HG02759 (cell line): Measurements from ENCODE around the gene TCEAL9.
"Not testable (repeated sequence)": the region's sequence is repeated elsewhere in the genome, so short reads cannot be mapped to it uniquely, and the experiment has no call there.

Experiments
- ATAC-seq: cut with Tn5 transposase; IDR thresholded peaks from one replicate; pipeline ENCODE4 v1.9.1; 2021; ENCODE audit warnings: mild to moderate bottlenecking, moderate library complexity; ENCODE audit not compliant: unreplicated experiment

The TCEAL9 gene

GRCh38 chrX:103372886-103373285 lies 16.6 kb downstream of the TCEAL9 start:
- ATAC-seq = no peak

GRCh38 chrX:103373581-103373980 lies 17.3 kb downstream of the TCEAL9 start:
- ATAC-seq = no peak

DNA sequence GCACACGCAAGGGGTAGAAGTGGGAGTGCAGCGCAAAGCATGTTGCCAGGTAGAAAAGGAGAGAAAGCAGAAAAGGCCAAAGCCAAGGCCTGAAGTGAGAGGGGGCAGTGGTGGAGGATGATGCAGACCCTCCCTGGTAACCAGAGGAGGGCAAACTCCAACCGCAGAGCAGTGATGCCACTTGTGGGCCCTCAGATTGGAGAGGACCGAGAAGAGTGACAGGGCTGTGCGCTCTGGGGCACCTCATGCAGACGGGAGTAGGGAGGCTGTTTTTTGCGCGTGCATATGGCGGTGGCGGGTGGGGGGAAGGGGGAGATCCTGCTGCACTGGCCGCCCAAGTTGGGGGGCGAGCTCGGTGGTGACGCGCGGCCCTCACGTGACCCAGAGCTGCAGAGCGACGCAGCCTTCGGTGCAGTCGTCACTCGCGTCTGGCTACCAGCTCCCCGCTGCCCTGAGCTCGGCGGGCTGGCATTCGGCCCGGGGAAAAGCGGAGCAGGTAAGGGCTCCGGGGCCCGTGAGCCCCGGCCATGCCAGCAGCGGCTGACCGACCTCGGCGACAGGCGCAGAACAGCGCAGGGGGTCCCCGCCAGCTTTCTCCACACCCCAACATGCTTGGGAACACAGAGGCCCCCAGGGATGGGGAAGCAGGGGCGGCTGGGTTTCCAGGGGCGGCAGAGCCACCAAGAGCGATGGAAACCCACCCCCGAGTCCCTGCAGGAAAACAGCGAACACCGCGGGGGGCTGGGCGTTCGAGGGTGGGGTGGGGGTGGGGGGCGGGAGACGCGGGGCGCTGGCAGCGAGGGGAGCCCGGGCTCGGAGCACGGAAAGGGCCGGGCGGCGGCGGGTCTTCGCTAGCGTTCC lies 20.0 kb downstream of the TCEAL9 start, which contains the start of gene BEX3:
Gene BEX3 (plus strand): TSS at position 421 of the 861 bp plus-strand sequence. CDS start 984 bp downstream, outside the sequence.
- peak; percentile 58 for ATAC-seq

- no peak for ATAC-seq
These were observed 20.6 kb downstream of the TCEAL9 start for GRCh38 chrX:103376979-103377324.

- no peak for ATAC-seq
These were observed 22.7 kb downstream of the TCEAL9 start for GRCh38 chrX:103378990-103379389.

DNA sequence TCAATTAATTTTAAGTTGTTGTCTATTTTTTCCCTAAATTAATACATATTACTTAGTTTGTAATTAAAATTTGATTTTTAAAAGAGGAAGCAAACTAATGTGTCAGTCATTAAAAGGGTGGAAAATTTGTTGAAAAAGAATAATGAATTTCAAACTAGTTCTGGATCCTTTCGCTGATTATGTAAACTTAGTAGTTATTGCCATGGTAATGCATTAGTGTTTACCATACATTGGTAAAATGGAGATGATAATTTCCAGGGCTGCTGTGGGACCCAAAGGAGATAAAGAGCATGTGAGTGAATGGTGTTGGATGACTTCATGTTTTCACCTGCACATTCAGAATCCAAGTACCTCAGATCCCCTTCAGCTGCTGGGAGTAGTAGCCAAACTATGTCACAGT lies 26.6 kb downstream of the TCEAL9 start:
- no peak for ATAC-seq

- no peak for ATAC-seq
These were observed 28.4 kb downstream of the TCEAL9 start for GRCh38 chrX:103384672-103385071.

DNA sequence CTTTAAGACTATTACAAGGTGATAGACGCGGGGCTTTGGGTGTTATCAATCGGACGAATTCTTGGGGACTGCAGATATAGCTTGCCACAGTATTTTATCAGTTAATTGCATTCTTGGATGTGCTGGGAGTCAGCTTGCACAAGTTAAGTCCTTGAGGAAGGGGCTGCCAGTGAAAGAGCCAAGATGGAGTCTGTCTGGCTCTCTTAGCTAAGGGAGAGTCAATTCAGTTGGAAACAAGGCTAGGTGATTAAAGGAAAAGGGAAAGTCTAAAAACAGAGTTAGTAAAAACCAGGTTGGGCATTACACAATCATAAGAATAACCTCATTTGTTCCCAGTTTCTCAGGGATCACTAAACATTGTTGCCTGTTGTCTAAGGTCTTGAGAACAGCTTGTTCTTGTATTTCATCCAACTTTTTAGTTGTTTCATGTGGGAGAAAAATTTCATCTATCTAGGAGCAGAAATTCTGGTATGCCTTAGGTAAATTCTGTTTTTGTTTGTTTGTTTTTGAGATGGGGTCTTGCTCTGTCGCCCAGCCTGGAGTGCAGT lies 29.1 kb downstream of the TCEAL9 start:
- not testable (repeated sequence) for ATAC-seq

- no peak for ATAC-seq
These were observed 30.0 kb downstream of the TCEAL9 start for GRCh38 chrX:103386332-103386731.

- ATAC-seq = no peak
These were observed 37.2 kb downstream of the TCEAL9 start for GRCh38 chrX:103393487-103393886.

- no peak for ATAC-seq
These were observed 39.9 kb downstream of the TCEAL9 start for GRCh38 chrX:103396186-103396585.

GRCh38 chrX:103396660-103397059 lies 40.4 kb downstream of the TCEAL9 start:
- no peak for ATAC-seq

- ATAC-seq = no peak
These were observed 41.4 kb downstream of the TCEAL9 start for GRCh38 chrX:103397707-103398106.

DNA sequence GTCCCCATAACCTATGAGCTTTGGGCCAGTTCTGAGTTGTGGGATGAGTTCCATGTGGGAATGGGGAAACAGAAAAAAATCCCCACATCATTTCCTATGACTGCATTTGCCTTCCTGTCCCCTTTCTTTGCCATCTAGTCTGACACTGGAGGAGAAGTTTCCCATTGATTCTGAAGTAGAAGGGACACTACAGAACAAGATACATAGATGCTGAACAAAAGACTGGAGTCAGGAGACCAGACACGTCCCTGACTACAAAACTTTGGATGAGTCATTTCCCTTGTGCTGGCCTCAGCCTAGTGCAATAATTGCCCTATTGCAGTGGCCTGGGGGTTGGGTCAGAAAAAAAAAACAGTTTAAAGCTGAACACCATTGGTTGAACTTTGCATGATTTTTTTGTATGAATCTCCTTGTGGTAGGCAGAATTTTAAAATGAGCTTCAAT lies 42.1 kb downstream of the TCEAL9 start:
- ATAC-seq = no peak

GRCh38 chrX:103399744-103400143 lies 43.4 kb downstream of the TCEAL9 start:
- no peak for ATAC-seq

GRCh38 chrX:103400931-103401330 lies 44.6 kb downstream of the TCEAL9 start:
- ATAC-seq = no peak

DNA sequence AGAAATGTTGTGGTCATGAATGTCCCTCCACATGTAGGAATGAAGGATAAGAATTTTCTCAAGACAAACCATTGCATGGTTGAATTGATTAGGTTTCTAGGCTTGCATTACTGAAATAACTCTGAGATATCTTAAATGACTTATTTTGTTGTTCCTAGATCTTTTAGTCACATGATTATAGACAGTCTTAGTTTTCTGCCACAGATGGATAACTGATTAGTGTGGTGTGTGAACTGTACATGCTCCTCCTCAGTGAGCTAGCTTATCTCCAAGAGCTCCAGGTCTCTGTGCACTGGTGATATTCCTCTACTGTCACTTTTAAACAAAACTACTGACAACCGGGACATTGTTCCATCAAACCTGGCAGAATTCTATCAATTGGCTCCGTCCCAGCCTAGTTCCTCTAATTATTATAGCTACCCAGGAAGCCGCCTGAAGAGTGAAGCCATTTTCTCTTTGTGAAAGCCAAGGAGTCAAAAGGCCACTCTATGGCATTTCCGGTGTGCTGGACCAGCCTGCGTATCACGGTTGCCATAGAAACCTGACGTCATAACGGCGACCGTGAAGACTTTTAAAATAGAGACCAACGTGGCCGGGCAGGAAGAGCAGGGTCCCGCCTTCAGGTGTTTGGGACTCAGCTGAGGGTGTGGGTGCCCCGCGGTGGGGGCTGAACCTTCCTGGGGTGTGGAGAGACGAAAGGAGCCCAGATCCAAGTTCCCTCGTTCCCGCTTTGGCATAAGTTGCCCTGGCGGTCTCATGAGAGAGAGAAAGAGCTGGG lies 48.1 kb downstream of the TCEAL9 start:
- ATAC-seq = peak; percentile 98

GRCh38 chrX:103405009-103405333 lies 48.7 kb downstream of the TCEAL9 start:
- no peak for ATAC-seq

DNA sequence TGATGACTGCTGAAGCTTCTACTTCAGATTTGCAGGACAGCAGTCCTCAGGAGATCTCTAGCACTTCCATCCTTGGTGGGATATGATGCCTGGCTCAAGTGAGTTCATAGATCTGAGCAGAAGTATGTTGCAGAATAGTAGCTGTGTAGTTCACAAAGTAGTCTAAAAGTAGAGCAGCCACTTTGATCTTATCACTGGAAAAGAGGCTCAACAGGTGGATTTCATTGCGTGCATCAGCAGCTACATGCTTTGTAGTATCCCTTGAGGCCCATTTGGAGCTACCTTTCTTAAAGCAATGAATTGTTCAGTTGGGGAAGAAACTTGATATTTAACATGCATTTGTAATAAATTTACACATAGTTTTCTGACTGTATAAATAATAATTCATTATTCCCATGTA lies 50.0 kb downstream of the TCEAL9 start:
- ATAC-seq = no peak

DNA sequence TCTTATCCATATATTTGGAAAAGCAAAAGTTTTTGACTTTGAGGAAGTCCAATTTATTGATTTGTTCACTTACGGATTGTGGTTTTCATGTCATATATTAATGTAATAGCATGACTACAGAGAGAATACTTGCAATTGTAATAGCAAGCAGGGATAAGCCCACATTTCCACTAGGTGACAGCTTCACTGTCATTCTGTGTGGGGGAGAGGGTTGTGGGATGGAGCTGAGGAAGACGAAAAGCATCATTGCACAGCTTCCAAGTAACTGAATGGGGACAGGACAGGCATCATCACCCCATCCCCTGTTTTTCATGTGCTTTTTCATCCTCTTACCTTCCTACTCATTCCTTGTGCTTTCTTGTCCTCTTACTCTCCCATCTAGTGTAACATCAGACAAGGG lies 51.5 kb downstream of the TCEAL9 start:
- no peak for ATAC-seq
